Neutrophil (primary cell): ENCODE data around the gene CEBPE.

Experiments used
- H3K27ac ChIP-seq: fragments of 200-600 bp; sonication (generic); 2 replicates; pipeline ENCODE4 v1.5.1; 2016; ENCODE audit warnings: mild to moderate bottlenecking, moderate library complexity
- H3K27me3 ChIP-seq: fragments of 200-600 bp; sonication (generic); 2 replicates; pipeline ENCODE4 v1.6.0; 2016; ENCODE audit warnings: mild to moderate bottlenecking
- H3K36me3 ChIP-seq: fragments of 200-600 bp; sonication (generic); 2 replicates; pipeline ENCODE4 v1.5.1; 2017
- H3K4me1 ChIP-seq, 2 experiments: fragments of 200-600 bp in 1 of 2; sonication (generic) in 1 of 2; 1 replicate in 1 of 2; 2 replicates in 1 of 2; pipeline versions ENCODE4 v1.5.1 to v1.6.1; 2013 to 2016; ENCODE audit warnings: low read depth in 1 of 2, low read length in 1 of 2, mild to moderate bottlenecking in 1 of 2, moderate library complexity in 1 of 2; ENCODE audit not compliant: control insufficient read depth in 1 of 2, insufficient read depth in 1 of 2
- H3K4me3 ChIP-seq, 2 experiments: fragments of 200-600 bp in 1 of 2; sonication (generic) in 1 of 2; 1 replicate in 1 of 2; 2 replicates in 1 of 2; pipeline ENCODE4 v1.5.1; 2013 to 2016; ENCODE audit warnings: low read depth in 1 of 2, low read length in 1 of 2, mild to moderate bottlenecking in 1 of 2, moderate library complexity in 1 of 2
- H3K9me3 ChIP-seq: fragments of 200-600 bp; sonication (generic); 2 replicates; pipeline ENCODE4 v1.5.1; 2016
- TF ChIP-seq, protein P1 (sequence below): fragments of 200-600 bp; sonication (generic); IDR thresholded peaks from 2 replicates; pipeline ENCODE4 v1.5.1; 2016; ENCODE audit warnings: antibody characterized with exemption

Gene CEBPE

GRCh38 chr14:23104591-23105347, 14.3 kb downstream of the CEBPE start, which contains the start of gene CIROP:
Gene CIROP, minus strand, starts transcription at chr14:23104989. Its CDS starts 69 bp downstream, at chr14:23104920.
- H3K4me3 ChIP-seq = no peak within 1 kb of the TSS
- no peaks in the 10 kb centered on the region for H3K36me3 ChIP-seq
- no peaks in the 10 kb centered on the region for H3K27me3 ChIP-seq
- no peaks in the 10 kb centered on the region for H3K9me3 ChIP-seq
- no peak within 1 kb of the TSS for H3K27ac ChIP-seq
- TF ChIP-seq, protein P1, sequence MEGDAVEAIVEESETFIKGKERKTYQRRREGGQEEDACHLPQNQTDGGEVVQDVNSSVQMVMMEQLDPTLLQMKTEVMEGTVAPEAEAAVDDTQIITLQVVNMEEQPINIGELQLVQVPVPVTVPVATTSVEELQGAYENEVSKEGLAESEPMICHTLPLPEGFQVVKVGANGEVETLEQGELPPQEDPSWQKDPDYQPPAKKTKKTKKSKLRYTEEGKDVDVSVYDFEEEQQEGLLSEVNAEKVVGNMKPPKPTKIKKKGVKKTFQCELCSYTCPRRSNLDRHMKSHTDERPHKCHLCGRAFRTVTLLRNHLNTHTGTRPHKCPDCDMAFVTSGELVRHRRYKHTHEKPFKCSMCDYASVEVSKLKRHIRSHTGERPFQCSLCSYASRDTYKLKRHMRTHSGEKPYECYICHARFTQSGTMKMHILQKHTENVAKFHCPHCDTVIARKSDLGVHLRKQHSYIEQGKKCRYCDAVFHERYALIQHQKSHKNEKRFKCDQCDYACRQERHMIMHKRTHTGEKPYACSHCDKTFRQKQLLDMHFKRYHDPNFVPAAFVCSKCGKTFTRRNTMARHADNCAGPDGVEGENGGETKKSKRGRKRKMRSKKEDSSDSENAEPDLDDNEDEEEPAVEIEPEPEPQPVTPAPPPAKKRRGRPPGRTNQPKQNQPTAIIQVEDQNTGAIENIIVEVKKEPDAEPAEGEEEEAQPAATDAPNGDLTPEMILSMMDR = no peak
- H3K4me1 ChIP-seq = peaks cover 17 to 21% of the 10 kb centered on the region in 2 experiments

DNA sequence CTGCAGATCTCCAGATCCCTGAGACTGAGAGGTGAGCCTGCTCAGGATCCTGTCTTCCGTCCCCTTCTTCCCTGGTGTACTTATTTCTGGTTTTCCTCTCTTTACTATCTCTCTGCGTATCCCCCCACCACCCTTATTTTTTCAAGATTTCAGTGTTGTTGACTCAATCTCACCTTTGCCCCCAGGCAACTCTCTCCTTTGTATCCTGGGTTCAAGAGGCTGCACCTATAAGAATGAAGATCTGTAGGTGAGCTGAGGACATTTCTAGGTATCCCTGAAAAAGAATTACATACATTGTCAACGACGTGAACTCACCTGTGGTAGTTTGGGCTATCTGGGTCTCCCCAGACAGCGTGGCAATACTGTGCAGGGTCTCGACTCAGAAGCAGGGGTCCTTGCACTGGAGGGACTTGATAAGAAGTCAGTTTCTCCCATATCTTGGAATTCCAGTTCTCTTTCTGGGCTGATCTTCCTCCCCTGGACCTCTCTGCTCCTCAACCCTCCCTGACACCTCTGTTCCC, 14.9 kb downstream of the CEBPE start:
- Histone ChIP-seq H3K27me3 (no peaks in the 10 kb centered on the region), H3K36me3 (peaks cover under 1% of the 10 kb centered on the region), H3K4me3 (no peak overlapping the region), H3K27ac (no peak overlapping the region), H3K9me3 (no peaks in the 10 kb centered on the region), H3K4me1 (peaks cover 13 to 18% of the 10 kb centered on the region in 2 experiments)
- TF ChIP-seq, protein P1 = no peak

DNA sequence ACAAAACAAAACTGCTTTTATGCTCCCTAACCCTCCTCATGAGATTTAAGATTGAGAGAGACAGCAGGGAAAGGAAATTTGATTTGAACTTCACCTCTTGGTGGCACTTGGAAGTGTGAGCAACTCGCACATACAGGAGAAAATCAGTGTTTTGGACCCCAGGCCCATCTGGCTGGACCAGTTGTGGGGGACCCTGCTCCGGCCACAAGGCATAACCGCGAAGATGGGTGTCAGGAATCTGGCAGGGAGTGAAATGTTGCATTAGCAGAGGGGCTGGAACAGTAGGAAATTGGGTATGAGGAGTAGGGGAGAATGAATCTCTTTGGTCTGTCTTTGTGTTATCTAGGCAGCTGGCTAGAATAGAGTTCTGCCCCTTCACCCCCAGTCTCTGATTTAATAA, 15.5 kb downstream of the CEBPE start:
- TF ChIP-seq, protein P1 = no peak
- Histone ChIP-seq H3K27me3 (no peaks in the 10 kb centered on the region), H3K9me3 (no peaks in the 10 kb centered on the region), H3K36me3 (peaks cover 6% of the 10 kb centered on the region), H3K4me3 (no peak overlapping the region), H3K4me1 (peaks cover 13 to 18% of the 10 kb centered on the region in 2 experiments), H3K27ac (no peak overlapping the region)

DNA sequence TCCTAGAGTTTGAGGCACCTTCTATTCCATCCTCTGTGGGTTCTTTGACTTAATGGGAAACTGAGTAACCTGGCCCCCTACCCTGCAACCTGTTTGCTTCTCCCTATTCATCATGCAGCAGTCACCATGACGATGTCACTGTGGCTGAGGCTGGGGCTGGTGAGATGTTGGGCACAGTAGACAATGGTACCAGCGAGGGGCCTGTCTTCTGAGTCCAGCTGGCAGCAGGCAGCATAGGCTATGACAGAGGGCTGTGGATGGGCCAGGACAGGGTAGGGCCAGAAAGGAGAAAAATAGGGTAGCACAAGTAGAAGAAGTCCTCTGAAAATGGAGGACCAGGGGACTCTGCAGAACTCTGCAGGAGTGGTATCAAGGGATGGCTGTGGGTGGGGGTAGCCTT, 16.3 kb downstream of the CEBPE start:
- TF ChIP-seq, protein P1 = no peak
- H3K4me3 ChIP-seq = no peak overlapping the region
- no peaks in the 10 kb centered on the region for H3K27me3 ChIP-seq

DNA sequence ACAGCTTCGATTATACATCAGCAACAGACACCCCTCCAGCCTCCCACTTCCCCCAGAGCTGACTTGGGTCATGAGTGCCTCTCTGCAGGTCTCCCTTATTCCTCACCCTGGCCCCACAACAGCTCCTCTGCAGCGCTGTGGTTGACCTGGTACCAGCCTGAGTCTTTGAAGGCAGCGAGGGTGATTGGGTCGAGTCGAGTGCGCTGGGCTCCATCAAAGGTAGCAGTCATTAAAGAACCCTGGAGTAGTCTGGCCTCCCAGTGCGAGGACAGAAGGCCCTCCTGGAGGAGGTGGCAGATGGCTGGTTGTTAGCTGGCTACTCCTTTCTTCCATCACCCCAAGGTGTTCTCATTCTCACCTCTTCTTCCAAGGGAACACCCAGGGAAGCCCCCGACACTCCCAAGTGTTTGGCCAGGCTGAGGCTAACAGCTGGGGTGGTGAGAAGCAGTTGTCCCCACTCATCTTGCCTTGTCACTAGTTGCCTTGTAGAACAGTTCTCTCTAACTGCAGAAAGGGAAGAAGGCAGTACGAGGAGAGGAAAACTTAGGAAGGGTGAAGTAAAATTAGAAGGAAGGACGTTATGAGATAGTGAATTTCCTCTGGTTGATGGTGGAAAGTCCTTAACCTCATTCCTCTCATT, 16.9 kb downstream of the CEBPE start:
- no peaks in the 10 kb centered on the region for H3K9me3 ChIP-seq
- H3K27me3 ChIP-seq = no peaks in the 10 kb centered on the region
- H3K36me3 ChIP-seq = peaks cover 17% of the 10 kb centered on the region
- no peak overlapping the region for H3K4me3 ChIP-seq
- peak overlapping the region; percentile 55 for H3K27ac ChIP-seq
- TF ChIP-seq, protein P1 = no peak
- peaks cover 21 to 27% of the 10 kb centered on the region in 2 experiments for H3K4me1 ChIP-seq

More for the DNA sequence above, 16.3 kb downstream of the CEBPE start:
- peak overlapping the region; percentile 55 for H3K27ac ChIP-seq
- H3K36me3 ChIP-seq = peaks cover 14% of the 10 kb centered on the region
- H3K9me3 ChIP-seq = no peaks in the 10 kb centered on the region
- peaks cover 14 to 20% of the 10 kb centered on the region in 2 experiments for H3K4me1 ChIP-seq
